Peyer's patch (tissue), 4 donors: ENCODE measurements around the gene OR4D6. TPM values are rescaled to one million over a fixed set of nuclear protein-coding genes. Genes with fewer than 3 reads are reported as not detected.

Experiments
- DNase-seq, 3 donors: peaks; one replicate each; pipeline ENCODE4 v3.0.0-alpha.2; 2017 to 2019
- H3K27ac ChIP-seq, 4 donors: fragments of 200-600 bp; sonication (generic); one replicate each; pipeline ENCODE4 v1.5.1; 2016 to 2019
- H3K27me3 ChIP-seq, 2 donors: fragments of 200-600 bp; sonication (generic); one replicate each; pipeline ENCODE4 v1.5.1; 2019
- H3K36me3 ChIP-seq, 3 donors: fragments of 200-600 bp; sonication (generic); one replicate each; pipeline ENCODE4 v1.5.1; 2016 to 2019
- H3K4me1 ChIP-seq, 4 donors: fragments of 200-600 bp; sonication (generic); one replicate each; pipeline ENCODE4 v1.5.1; 2016 to 2019
- H3K4me3 ChIP-seq, 4 donors: fragments of 200-600 bp; sonication (generic); 1 replicate in 3 of 4; 2 replicates in 1 of 4; pipeline ENCODE4 v1.5.1; 2016 to 2019; ENCODE audit warnings: mild to moderate bottlenecking in 1 of 4
- H3K9me3 ChIP-seq, 4 donors: fragments of 200-600 bp; sonication (generic); one replicate each; pipeline ENCODE4 v1.5.1; 2016 to 2019; ENCODE audit warnings: mild to moderate bottlenecking in 1 of 4
- POLR2A ChIP-seq, 2 donors: fragments of 450-650 bp; IDR thresholded peaks; one replicate each; pipeline ENCODE4 v1.5.1; 2017; ENCODE audit warnings: antibody characterized with exemption in 2 of 2, mild to moderate bottlenecking in 2 of 2, moderate library complexity in 2 of 2
- total RNA-seq, 4 donors: library from RNA; depleted of rRNA; stranded (reverse); fragments of >200 nt; gene quantifications; one replicate each; pipeline ENCODE4 v1.1.0, GENCODE V29; 2016
- TF ChIP-seq, protein P1 (sequence below), 6 experiments: fragments of 450-650 bp in 4 of 6; fragments of 200-600 bp in 2 of 6; sonication (generic) in 1 of 6; IDR thresholded peaks; one replicate each; pipeline ENCODE4 v1.5.1; 2017 to 2019; ENCODE audit warnings: antibody characterized with exemption in 6 of 6, mild to moderate bottlenecking in 3 of 6, moderate library complexity in 1 of 6

The OR4D6 gene
- total RNA-seq, 4 donors from 2014 or later = not detected

DNA sequence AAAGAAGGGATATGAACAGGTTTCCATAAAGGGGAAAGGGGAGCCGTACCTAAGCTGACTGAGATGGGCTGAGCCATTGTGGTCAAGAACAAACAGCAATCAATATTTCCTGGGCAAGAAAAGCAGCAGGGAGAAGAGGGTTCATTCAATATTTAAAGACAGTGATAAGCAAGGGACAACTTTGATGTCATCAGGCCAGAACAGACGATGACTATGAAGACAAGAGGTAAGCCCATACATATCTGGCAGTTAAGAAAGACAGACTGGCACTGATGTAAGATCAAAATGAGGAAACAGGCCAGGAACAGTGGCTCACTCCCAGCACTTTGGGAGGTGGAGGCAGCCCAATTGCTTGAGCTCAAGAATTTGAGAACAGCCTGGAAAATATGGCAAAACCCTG, 32.9 kb upstream of the OR4D6 start:
- Histone ChIP-seq H3K27me3 (no peaks in the 10 kb centered on the region), H3K9me3 (no peaks in the 10 kb centered on the region), H3K36me3 (no peaks in the 10 kb centered on the region), H3K4me1 (no peaks in the 10 kb centered on the region), H3K4me3 (no peak overlapping the region), H3K27ac (no peak overlapping the region)
- no peak for DNase-seq
- TF ChIP-seq POLR2A (IDR thresholded peaks at IDR 0.05) = no peak
- TF ChIP-seq, protein P1, sequence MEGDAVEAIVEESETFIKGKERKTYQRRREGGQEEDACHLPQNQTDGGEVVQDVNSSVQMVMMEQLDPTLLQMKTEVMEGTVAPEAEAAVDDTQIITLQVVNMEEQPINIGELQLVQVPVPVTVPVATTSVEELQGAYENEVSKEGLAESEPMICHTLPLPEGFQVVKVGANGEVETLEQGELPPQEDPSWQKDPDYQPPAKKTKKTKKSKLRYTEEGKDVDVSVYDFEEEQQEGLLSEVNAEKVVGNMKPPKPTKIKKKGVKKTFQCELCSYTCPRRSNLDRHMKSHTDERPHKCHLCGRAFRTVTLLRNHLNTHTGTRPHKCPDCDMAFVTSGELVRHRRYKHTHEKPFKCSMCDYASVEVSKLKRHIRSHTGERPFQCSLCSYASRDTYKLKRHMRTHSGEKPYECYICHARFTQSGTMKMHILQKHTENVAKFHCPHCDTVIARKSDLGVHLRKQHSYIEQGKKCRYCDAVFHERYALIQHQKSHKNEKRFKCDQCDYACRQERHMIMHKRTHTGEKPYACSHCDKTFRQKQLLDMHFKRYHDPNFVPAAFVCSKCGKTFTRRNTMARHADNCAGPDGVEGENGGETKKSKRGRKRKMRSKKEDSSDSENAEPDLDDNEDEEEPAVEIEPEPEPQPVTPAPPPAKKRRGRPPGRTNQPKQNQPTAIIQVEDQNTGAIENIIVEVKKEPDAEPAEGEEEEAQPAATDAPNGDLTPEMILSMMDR (IDR thresholded peaks at IDR 0.05) = no peak

DNA sequence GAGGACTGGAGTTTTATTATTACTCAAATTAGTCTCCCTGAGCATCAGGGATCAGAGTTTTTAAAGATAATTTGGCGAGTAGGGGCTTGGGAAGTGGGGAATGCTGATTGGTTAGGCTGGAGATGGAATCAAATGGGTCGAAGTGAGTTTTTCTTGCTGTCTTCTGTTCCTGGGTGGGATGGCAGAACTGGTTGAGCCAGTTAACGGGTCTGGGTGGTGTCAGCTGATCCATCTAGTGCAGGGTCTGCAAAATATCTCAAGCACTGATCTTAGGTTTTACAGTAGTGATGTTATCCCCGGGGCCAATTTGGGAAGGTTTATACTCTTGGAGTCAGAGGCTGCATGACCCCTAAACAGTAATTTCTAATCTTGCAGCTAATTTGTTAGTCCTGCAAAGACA, 31.6 kb upstream of the OR4D6 start:
- Histone ChIP-seq H3K4me1 (no peaks in the 10 kb centered on the region), H3K27ac (no peak overlapping the region), H3K36me3 (no peaks in the 10 kb centered on the region), H3K27me3 (no peaks in the 10 kb centered on the region), H3K9me3 (no peaks in the 10 kb centered on the region), H3K4me3 (no peak overlapping the region)
- DNase-seq = no peak
- TF ChIP-seq POLR2A (IDR thresholded peaks at IDR 0.05) = no peak
- TF ChIP-seq, protein P1 (IDR thresholded peaks at IDR 0.05) = no peak

DNA sequence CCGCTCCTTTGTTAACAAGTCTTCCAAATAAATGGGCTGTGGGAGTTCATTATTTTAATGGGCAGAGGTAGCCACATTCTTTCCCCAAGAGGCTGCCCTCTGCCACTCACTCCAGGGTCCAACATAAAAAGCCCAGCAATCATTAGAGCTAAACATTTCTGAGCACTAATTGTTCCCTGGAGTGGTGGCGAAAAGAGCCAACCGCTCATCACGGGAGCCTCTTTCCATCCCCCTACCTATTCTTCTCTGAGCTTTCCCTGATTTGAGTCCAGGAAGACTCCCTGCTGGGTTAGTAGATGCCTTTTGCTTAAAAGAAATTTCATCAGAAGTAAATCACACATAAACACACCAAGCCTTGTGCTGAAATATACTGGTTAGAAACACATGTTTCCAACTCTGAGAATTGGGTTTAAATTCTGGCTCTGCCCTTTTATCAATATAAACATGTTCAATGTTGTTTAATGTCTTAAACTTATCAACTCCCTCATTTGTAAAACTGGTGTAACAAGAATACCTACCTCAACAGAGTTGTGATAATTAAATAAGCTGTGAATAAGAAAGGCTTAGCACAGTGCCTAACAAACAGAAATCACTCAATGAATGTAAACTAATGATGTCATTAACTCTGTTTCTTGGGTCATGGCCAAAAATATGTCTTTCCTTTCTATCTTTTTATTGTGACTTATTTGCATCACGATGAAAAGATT, 30.2 kb upstream of the OR4D6 start, which contains the start of gene OR5A2:
TSS of gene OR5A2 (minus strand) at position 53 of the 707 bp plus-strand sequence. CDS start 3,460 bp downstream, outside the sequence.
- Histone ChIP-seq H3K9me3 (no peaks in the 10 kb centered on the region), H3K27ac (no peak within 1 kb of the TSS), H3K27me3 (no peaks in the 10 kb centered on the region)

DNA sequence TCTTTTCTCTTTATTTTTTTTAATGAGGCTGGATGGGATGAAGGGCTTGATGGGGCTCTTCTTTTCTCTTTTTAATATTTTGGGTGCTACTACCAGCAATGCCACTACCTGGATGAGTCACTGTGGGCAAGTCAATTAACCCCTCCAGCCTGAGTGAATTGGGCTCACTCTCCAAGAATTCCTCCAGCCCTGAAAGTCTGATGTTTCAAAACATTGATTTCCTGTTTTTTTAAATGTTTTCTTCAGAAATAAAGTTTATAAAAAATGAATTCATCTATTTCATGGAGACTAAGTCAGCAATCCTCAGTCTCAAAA, 29.7 kb upstream of the OR4D6 start:
- Histone ChIP-seq H3K27ac (no peak overlapping the region), H3K4me1 (no peaks in the 10 kb centered on the region), H3K36me3 (no peaks in the 10 kb centered on the region), H3K4me3 (no peak overlapping the region), H3K9me3 (no peaks in the 10 kb centered on the region), H3K27me3 (no peaks in the 10 kb centered on the region)
- no peak for TF ChIP-seq POLR2A (IDR thresholded peaks at IDR 0.05)
- TF ChIP-seq, protein P1 (IDR thresholded peaks at IDR 0.05) = no peak
- DNase-seq = no peak

More for the DNA sequence above, 30.2 kb upstream of the OR4D6 start, which contains the start of gene OR5A2:
- DNase-seq = no peak
- Histone ChIP-seq H3K4me3 (no peak within 1 kb of the TSS), H3K36me3 (no peaks in the 10 kb centered on the region), H3K4me1 (no peaks in the 10 kb centered on the region)
- TF ChIP-seq, protein P1 (IDR thresholded peaks at IDR 0.05) = no peak
- TF ChIP-seq POLR2A (IDR thresholded peaks at IDR 0.05) = no peak

DNA sequence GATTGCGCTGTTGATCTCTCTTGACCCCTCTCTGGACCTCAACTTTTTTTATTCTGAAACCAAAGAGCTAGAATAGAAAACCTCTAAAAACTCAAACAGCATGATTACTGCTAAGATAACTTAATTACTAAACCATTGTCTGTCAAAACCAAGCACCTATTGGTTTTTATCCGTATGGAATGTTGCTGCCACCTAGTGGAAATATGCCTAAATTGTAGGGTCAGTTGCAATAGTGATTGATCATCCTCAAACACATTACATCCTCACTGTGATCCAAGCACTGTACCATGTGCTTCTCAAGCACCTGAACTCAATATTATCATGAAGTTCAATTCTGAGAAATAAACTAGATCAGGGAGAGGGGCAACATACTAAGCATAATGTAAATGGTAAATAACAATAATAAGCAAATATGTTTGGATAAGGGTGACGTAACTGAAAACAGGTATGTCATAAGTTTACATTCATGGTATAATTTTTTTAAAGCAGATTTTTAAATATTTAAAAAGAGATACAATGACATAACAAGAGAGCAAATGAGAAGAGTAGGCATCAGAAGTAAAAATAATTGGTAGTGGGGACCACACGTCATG, 26.7 kb upstream of the OR4D6 start:
- H3K9me3 ChIP-seq = no peaks in the 10 kb centered on the region
- no peaks in the 10 kb centered on the region for H3K27me3 ChIP-seq

More for the DNA sequence above, 26.7 kb upstream of the OR4D6 start:
- H3K4me3 ChIP-seq = no peak overlapping the region
- no peaks in the 10 kb centered on the region for H3K36me3 ChIP-seq
- peak in 2 of 3 donors; percentile 33 to 56 for DNase-seq
- TF ChIP-seq, protein P1 (IDR thresholded peaks at IDR 0.05) = peak; percentile 66 to 78 (median 71)
- TF ChIP-seq POLR2A (IDR thresholded peaks at IDR 0.05) = no peak
- H3K27ac ChIP-seq = no peak overlapping the region
- H3K4me1 ChIP-seq = no peaks in the 10 kb centered on the region
